Mesenchymal stem cell (in vitro differentiated cells and primary cell): Measurements from ENCODE around the gene FMN1.
A peak's percentile ranks its signal among the peaks of the same experiment; 100 is the strongest.

Experiments
- DNase-seq: peaks from one replicate; pipeline ENCODE4 v3.0.0-alpha.2; 2013
- H2AFZ ChIP-seq: one replicate; pipeline ENCODE4 v1.6.1; 2013; ENCODE audit warnings: low read depth, mild to moderate bottlenecking, control low read depth, inconsistent platforms, low read length, moderate library complexity
- H2AK5ac ChIP-seq: 2 replicates; pipeline ENCODE4 v1.6.1; 2013; ENCODE audit warnings: low read length, moderate library complexity, mild to moderate bottlenecking, inconsistent platforms; ENCODE audit not compliant: severe bottlenecking
- H2BK120ac ChIP-seq: one replicate; pipeline ENCODE4 v1.6.1; 2013; ENCODE audit warnings: low read depth, mild to moderate bottlenecking, inconsistent platforms, low read length, moderate library complexity
- H2BK12ac ChIP-seq, 2 experiments: one replicate each; pipeline ENCODE4 v1.6.1; 2013; ENCODE audit warnings: inconsistent platforms in 2 of 2, low read length in 2 of 2, mild to moderate bottlenecking in 2 of 2, moderate library complexity in 2 of 2, control low read depth in 1 of 2
- H2BK15ac ChIP-seq: one replicate; pipeline ENCODE4 v1.6.1; 2013; ENCODE audit warnings: mild to moderate bottlenecking, low read depth, inconsistent platforms; ENCODE audit not compliant: poor library complexity, severe bottlenecking
- H2BK5ac ChIP-seq: 2 replicates; pipeline ENCODE4 v1.6.1; 2013; ENCODE audit warnings: low read depth, mild to moderate bottlenecking, low read length, control low read depth, inconsistent platforms; ENCODE audit not compliant: poor library complexity, severe bottlenecking
- H3K14ac ChIP-seq, 2 experiments: one replicate each; pipeline ENCODE4 v1.6.1; 2013; ENCODE audit warnings: inconsistent platforms in 2 of 2, low read length in 2 of 2, control low read depth in 1 of 2, mild to moderate bottlenecking in 1 of 2, moderate library complexity in 1 of 2
- H3K18ac ChIP-seq, 2 experiments: one replicate each; pipeline ENCODE4 v1.6.1; 2013; ENCODE audit warnings: inconsistent platforms in 2 of 2, low read length in 2 of 2, control low read depth in 1 of 2, low read depth in 1 of 2, mild to moderate bottlenecking in 1 of 2
- H3K23ac ChIP-seq, 2 experiments: one replicate each; pipeline ENCODE4 v1.6.1; 2013; ENCODE audit warnings: inconsistent platforms in 2 of 2, low read length in 2 of 2, mild to moderate bottlenecking in 2 of 2, moderate library complexity in 2 of 2, control low read depth in 1 of 2
- H3K27ac ChIP-seq: 2 replicates; pipeline ENCODE4 v1.5.1; 2013; ENCODE audit warnings: mild to moderate bottlenecking, moderate library complexity, low read length, control low read depth, inconsistent platforms; ENCODE audit not compliant: poor library complexity, severe bottlenecking
- H3K27me3 ChIP-seq, 2 experiments: 2 replicates each; pipeline versions ENCODE4 v1.6.1 to v1.7.0; 2013; ENCODE audit warnings: low read length in 2 of 2, mild to moderate bottlenecking in 2 of 2, moderate library complexity in 2 of 2, control low read depth in 1 of 2, inconsistent platforms in 1 of 2; ENCODE audit not compliant: control insufficient read depth in 1 of 2, insufficient read depth in 1 of 2
- H3K36me3 ChIP-seq, 2 experiments: 2 replicates each; pipeline versions ENCODE4 v1.6.1 to v1.7.0; 2013; ENCODE audit warnings: low read length in 2 of 2, control low read depth in 1 of 2, inconsistent platforms in 1 of 2, low read depth in 1 of 2, mild to moderate bottlenecking in 1 of 2; ENCODE audit not compliant: insufficient read depth in 2 of 2, control insufficient read depth in 1 of 2
- H3K4ac ChIP-seq, 2 experiments: one replicate each; pipeline ENCODE4 v1.6.1; 2013; ENCODE audit warnings: inconsistent platforms in 2 of 2, low read length in 2 of 2, mild to moderate bottlenecking in 2 of 2, moderate library complexity in 2 of 2, control low read depth in 1 of 2, low read depth in 1 of 2
- H3K4me1 ChIP-seq: 2 replicates; pipeline ENCODE4 v1.6.1; 2013; ENCODE audit warnings: low read depth, low read length, control low read depth; ENCODE audit not compliant: control insufficient read depth, insufficient read depth
- H3K4me2 ChIP-seq: 2 replicates; pipeline ENCODE4 v1.6.1; 2013; ENCODE audit warnings: low read length, mild to moderate bottlenecking, inconsistent platforms; ENCODE audit not compliant: poor library complexity, severe bottlenecking
- H3K4me3 ChIP-seq, 2 experiments: 2 replicates each; pipeline versions ENCODE4 v1.5.1 to v1.7.0; 2013; ENCODE audit warnings: low read length in 2 of 2, mild to moderate bottlenecking in 2 of 2, control low read depth in 1 of 2, low read depth in 1 of 2; ENCODE audit not compliant: insufficient read depth in 1 of 2
- H3K79me1 ChIP-seq: replicated peaks from 2 replicates; pipeline ENCODE4 v1.6.1; 2013; ENCODE audit warnings: mild to moderate bottlenecking, control low read depth, low read length, inconsistent platforms; ENCODE audit not compliant: poor library complexity, severe bottlenecking
- H3K9ac ChIP-seq: 2 replicates; pipeline ENCODE4 v1.7.0; 2013; ENCODE audit warnings: mild to moderate bottlenecking, low read length, moderate library complexity
- H3K9me3 ChIP-seq: 2 replicates; pipeline ENCODE4 v1.7.0; 2013; ENCODE audit warnings: mild to moderate bottlenecking, low read length; ENCODE audit not compliant: control insufficient read depth
- H4K8ac ChIP-seq: one replicate; pipeline ENCODE4 v1.6.1; 2013; ENCODE audit warnings: inconsistent platforms, mild to moderate bottlenecking, low read length, moderate library complexity
- H4K91ac ChIP-seq: one replicate; pipeline ENCODE4 v1.6.1; 2013; ENCODE audit warnings: mild to moderate bottlenecking, low read length, inconsistent platforms
- WGBS: methylation state at CpG from one replicate; pipeline ENCODE4 v1.1.7; 2013; ENCODE audit warnings: mixed read lengths; 5-methylcytosine and 5-hydroxymethylcytosine counted together

FMN1 gene

DNA sequence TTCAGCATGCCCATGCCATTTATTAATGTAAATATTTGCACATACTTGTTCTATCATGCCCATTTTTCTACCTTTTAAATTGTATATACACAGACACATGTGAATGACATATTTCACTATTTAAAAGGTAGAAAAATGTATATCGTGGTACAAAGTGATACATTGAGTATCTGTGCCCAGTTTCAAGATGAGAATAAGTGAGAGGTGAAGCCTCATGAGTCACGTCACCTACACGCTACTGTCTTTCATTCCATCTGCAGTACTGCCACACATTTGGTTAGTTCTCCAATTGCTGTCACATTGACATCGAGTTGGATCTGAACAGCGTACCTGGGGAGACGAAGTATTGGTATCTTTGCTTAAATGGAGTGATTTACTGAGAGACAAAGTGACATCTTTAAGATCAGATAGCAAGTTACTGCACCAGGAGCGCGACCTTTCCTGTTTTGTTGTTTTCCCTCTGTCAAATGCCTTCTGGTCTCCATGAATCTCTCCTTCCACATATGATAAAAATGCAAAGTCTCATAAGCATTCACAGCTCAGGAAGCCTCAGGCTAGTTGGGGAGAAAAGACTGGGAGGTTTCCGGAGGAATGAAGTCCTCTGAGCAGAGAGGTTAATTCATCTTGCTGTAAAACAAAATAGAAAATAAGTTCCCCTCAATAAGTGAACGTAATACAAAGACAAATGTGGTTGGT lies 464.7 kb downstream of the FMN1 start:
- Histone ChIP-seq H3K4me2 (no peak overlapping the region), H2BK5ac (no peak overlapping the region), H3K4me1 (peaks cover 8% of the 10 kb centered on the region), H2AK5ac (no peak overlapping the region), H2BK12ac (no peak overlapping the region), H3K4me3 (no peak overlapping the region), H3K14ac (no peak overlapping the region), H3K9me3 (peaks cover 9% of the 10 kb centered on the region), H4K91ac (no peak overlapping the region), H3K36me3 (peaks cover 0 to 24% of the 10 kb centered on the region in 2 experiments), H3K27ac (peak overlapping the region; percentile 65), H2AFZ (no peak overlapping the region), H3K23ac (no peak overlapping the region), H3K9ac (no peak overlapping the region), H2BK120ac (no peak overlapping the region), H3K27me3 (no peaks in the 10 kb centered on the region), H3K18ac (no peak overlapping the region), H3K79me1 (peaks cover 5% of the 10 kb centered on the region), H2BK15ac (no peak overlapping the region), H4K8ac (no peak overlapping the region), H3K4ac (no peak overlapping the region)
- WGBS = 86% methylated on average over 10 of the region's 10 CpGs
- no peak for DNase-seq

GRCh38 chr15:32723171-32723948 lies 471.2 kb downstream of the FMN1 start:
- Histone ChIP-seq H3K23ac (no peak overlapping the region), H3K14ac (no peak overlapping the region), H3K4ac (no peak overlapping the region), H2BK12ac (no peak overlapping the region), H3K4me3 (no peak overlapping the region), H3K9me3 (peaks cover 5% of the 10 kb centered on the region), H4K8ac (no peak overlapping the region), H3K4me2 (no peak overlapping the region), H3K36me3 (no peaks in the 10 kb centered on the region), H2BK15ac (no peak overlapping the region), H2AFZ (no peak overlapping the region), H2AK5ac (no peak overlapping the region), H3K27ac (no peak overlapping the region), H3K4me1 (peaks cover 11% of the 10 kb centered on the region), H3K79me1 (peaks cover 2% of the 10 kb centered on the region), H2BK5ac (no peak overlapping the region), H4K91ac (no peak overlapping the region), H3K18ac (no peak overlapping the region), H3K9ac (no peak overlapping the region), H2BK120ac (no peak overlapping the region), H3K27me3 (peaks cover 0 to 18% of the 10 kb centered on the region in 2 experiments)
- WGBS = no CpG with 5 or more reads among the region's 2 CpGs
- DNase-seq = no peak

DNA sequence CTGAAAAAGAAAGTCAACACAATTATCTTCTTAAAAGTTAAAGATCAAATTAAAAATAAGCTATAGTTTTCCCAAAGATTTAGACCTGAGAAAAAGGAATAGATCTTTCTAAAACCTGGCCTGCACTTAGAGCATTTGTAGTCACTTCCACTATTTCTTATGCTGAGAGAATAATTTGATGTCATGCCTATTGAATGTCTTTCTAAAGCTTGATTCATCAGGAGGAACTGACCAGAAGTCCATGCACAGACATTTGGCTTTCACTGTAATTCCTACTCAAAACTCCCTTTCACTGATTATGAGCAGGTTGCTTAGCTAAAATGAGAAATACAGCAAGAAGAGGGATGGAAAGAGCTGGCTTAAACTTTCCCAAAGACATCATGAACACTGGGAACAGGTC lies 472.4 kb downstream of the FMN1 start:
- Histone ChIP-seq H2AK5ac (peak overlapping the region; percentile 22), H3K27me3 (peaks cover 0 to 27% of the 10 kb centered on the region in 2 experiments)

DNA sequence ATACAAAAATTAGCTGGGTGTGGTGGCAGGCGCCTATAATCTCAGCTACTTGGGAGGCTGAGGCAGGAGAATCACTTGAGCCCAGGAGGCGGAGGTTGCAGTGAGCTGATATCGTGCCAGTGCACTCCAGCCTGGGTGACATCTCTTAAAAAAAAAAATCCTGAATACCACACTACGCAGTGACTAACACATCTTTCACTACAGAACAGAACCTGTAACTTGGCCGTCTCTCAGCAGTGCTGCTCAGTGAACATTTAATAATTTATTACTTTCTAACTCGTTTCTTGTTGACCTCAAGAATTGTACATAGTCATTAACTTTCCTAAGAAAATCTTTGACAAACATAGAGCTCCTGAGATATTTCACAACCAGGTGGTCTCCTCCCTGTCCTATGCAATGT lies 472.9 kb downstream of the FMN1 start:
- H3K14ac ChIP-seq = no peak overlapping the region
- no peak overlapping the region for H3K18ac ChIP-seq
- H2BK120ac ChIP-seq = no peak overlapping the region
- no peak overlapping the region for H3K4me3 ChIP-seq
- no peak overlapping the region for H2AFZ ChIP-seq
- H3K4me1 ChIP-seq = peaks cover 19% of the 10 kb centered on the region
- peak overlapping the region; percentile 53 for H3K27ac ChIP-seq
- H3K4me2 ChIP-seq = no peak overlapping the region
- no peak overlapping the region for H3K4ac ChIP-seq
- no peak overlapping the region for H4K91ac ChIP-seq
- WGBS = 87% methylated on average over 6 of the region's 6 CpGs
- H3K9ac ChIP-seq = no peak overlapping the region
- no peak overlapping the region for H4K8ac ChIP-seq
- H3K27me3 ChIP-seq = peaks cover 0 to 32% of the 10 kb centered on the region in 2 experiments
- peaks cover 2% of the 10 kb centered on the region for H3K79me1 ChIP-seq
- no peaks in the 10 kb centered on the region for H3K36me3 ChIP-seq
- peaks cover 4% of the 10 kb centered on the region for H3K9me3 ChIP-seq
- H3K23ac ChIP-seq = no peak overlapping the region
- H2BK5ac ChIP-seq = no peak overlapping the region
- no peak overlapping the region for H2BK12ac ChIP-seq
- H2AK5ac ChIP-seq = peak overlapping the region; percentile 77
- DNase-seq = no peak
- no peak overlapping the region for H2BK15ac ChIP-seq

More for the DNA sequence above, 472.4 kb downstream of the FMN1 start:
- H3K9ac ChIP-seq = no peak overlapping the region
- H3K14ac ChIP-seq = no peak overlapping the region
- no peaks in the 10 kb centered on the region for H3K36me3 ChIP-seq
- H4K91ac ChIP-seq = no peak overlapping the region
- no peak overlapping the region for H4K8ac ChIP-seq
- H3K27ac ChIP-seq = no peak overlapping the region
- no peak overlapping the region for H2AFZ ChIP-seq
- H3K4ac ChIP-seq = no peak overlapping the region
- no peak overlapping the region for H2BK15ac ChIP-seq
- H3K23ac ChIP-seq = no peak overlapping the region
- H2BK12ac ChIP-seq = no peak overlapping the region
- H3K18ac ChIP-seq = no peak overlapping the region
- H3K9me3 ChIP-seq = peaks cover 4% of the 10 kb centered on the region
- H3K4me1 ChIP-seq = peaks cover 18% of the 10 kb centered on the region
- H3K4me2 ChIP-seq = no peak overlapping the region
- no peak overlapping the region for H2BK5ac ChIP-seq
- H3K79me1 ChIP-seq = peaks cover 2% of the 10 kb centered on the region
- no peak overlapping the region for H2BK120ac ChIP-seq
- H3K4me3 ChIP-seq = no peak overlapping the region
- no peak for DNase-seq
